Mesothelial cell of epicardium (in vitro differentiated cells): Measurements from ENCODE around the gene ATP5F1A. TPM values are rescaled to one million over a fixed set of nuclear protein-coding genes. Genes with fewer than 3 reads are reported as not detected.

Experiments used
- DNase-seq, 2 experiments: peaks; one replicate each; pipeline ENCODE4 v3.0.0; 2021; ENCODE audit warnings: low spot score in 2 of 2; ENCODE audit not compliant: unreplicated experiment in 2 of 2
- H3K27ac Mint-ChIP-seq: 2 replicates; pipeline ENCODE4 v1.8.0; 2021; ENCODE audit warnings: mixed read lengths
- H3K27me3 Mint-ChIP-seq: 2 replicates; pipeline ENCODE4 v1.8.0; 2021; ENCODE audit warnings: low read depth, mixed read lengths
- H3K36me3 Mint-ChIP-seq: 2 replicates; pipeline ENCODE4 v1.8.0; 2021; ENCODE audit warnings: mixed read lengths
- H3K4me1 Mint-ChIP-seq: 2 replicates; pipeline ENCODE4 v1.8.0; 2021; ENCODE audit warnings: mixed read lengths
- H3K4me3 Mint-ChIP-seq: 2 replicates; pipeline ENCODE4 v1.8.0; 2021; ENCODE audit warnings: mild to moderate bottlenecking, moderate library complexity, mixed read lengths
- H3K9me3 Mint-ChIP-seq: 2 replicates; pipeline ENCODE4 v1.8.0; 2021; ENCODE audit warnings: mixed read lengths
- CTCF ChIP-seq: fragments of 200-600 bp; sonication (generic); IDR thresholded peaks from one replicate; pipeline ENCODE4 v1.5.0; 2021; ENCODE audit warnings: antibody characterized with exemption; ENCODE audit not compliant: unreplicated experiment
- total RNA-seq: library from RNA; stranded (reverse); gene quantifications from 3 replicates; pipeline ENCODE4 v1.2.1, GENCODE V29; 2021

ATP5F1A gene
- total RNA-seq, 1 donor from 2014 or later: 322 TPM

- H3K27me3 Mint-ChIP-seq: no peaks in the 10 kb centered on the region
- H3K4me1 Mint-ChIP-seq: peaks cover 13% of the 10 kb centered on the region
- no peaks in the 10 kb centered on the region for H3K9me3 Mint-ChIP-seq
- TF ChIP-seq CTCF: no peak
- no peak overlapping the region for H3K4me3 Mint-ChIP-seq
- peaks cover 4% of the 10 kb centered on the region for H3K36me3 Mint-ChIP-seq
- H3K27ac Mint-ChIP-seq: no peak overlapping the region
- no peak for DNase-seq
These were observed 29.3 kb downstream of the ATP5F1A start for GRCh38 chr18:46068763-46069162.

GRCh38 chr18:46067438-46068007, 30.6 kb downstream of the ATP5F1A start:
- no peak for DNase-seq

GRCh38 chr18:46062781-46063180, 35.3 kb downstream of the ATP5F1A start:
- no peaks in the 10 kb centered on the region for H3K27me3 Mint-ChIP-seq
- no peaks in the 10 kb centered on the region for H3K9me3 Mint-ChIP-seq
- no peak for TF ChIP-seq CTCF
- peaks cover 4% of the 10 kb centered on the region for H3K36me3 Mint-ChIP-seq
- H3K4me3 Mint-ChIP-seq: no peak overlapping the region
- no peaks in the 10 kb centered on the region for H3K4me1 Mint-ChIP-seq
- H3K27ac Mint-ChIP-seq: no peak overlapping the region
- no peak for DNase-seq

More at GRCh38 chr18:46067438-46068007, 30.6 kb downstream of the ATP5F1A start:
- no peaks in the 10 kb centered on the region for H3K9me3 Mint-ChIP-seq
- H3K4me1 Mint-ChIP-seq: peaks cover 8% of the 10 kb centered on the region
- no peak overlapping the region for H3K4me3 Mint-ChIP-seq
- no peak overlapping the region for H3K27ac Mint-ChIP-seq
- H3K27me3 Mint-ChIP-seq: no peaks in the 10 kb centered on the region
- H3K36me3 Mint-ChIP-seq: peaks cover 4% of the 10 kb centered on the region
- TF ChIP-seq CTCF: no peak

- Mint-ChIP-seq H3K4me1 (no peaks in the 10 kb centered on the region), H3K27ac (no peak overlapping the region), H3K9me3 (no peaks in the 10 kb centered on the region), H3K27me3 (no peaks in the 10 kb centered on the region), H3K4me3 (no peak overlapping the region), H3K36me3 (peaks cover 3% of the 10 kb centered on the region)
- DNase-seq: no peak
- TF ChIP-seq CTCF: no peak
These were observed 36.3 kb downstream of the ATP5F1A start for GRCh38 chr18:46061796-46062195.

- peaks cover 2% of the 10 kb centered on the region for H3K36me3 Mint-ChIP-seq
- H3K4me1 Mint-ChIP-seq: no peaks in the 10 kb centered on the region
- TF ChIP-seq CTCF: no peak
- no peak overlapping the region for H3K27ac Mint-ChIP-seq
- no peaks in the 10 kb centered on the region for H3K9me3 Mint-ChIP-seq
- no peak overlapping the region for H3K4me3 Mint-ChIP-seq
- DNase-seq: no peak
- H3K27me3 Mint-ChIP-seq: no peaks in the 10 kb centered on the region
These were observed 36.7 kb downstream of the ATP5F1A start for GRCh38 chr18:46061387-46061786.

- Mint-ChIP-seq H3K4me1 (no peaks in the 10 kb centered on the region), H3K27ac (no peak overlapping the region), H3K9me3 (no peaks in the 10 kb centered on the region), H3K4me3 (no peak overlapping the region), H3K36me3 (no peaks in the 10 kb centered on the region), H3K27me3 (no peaks in the 10 kb centered on the region)
- no peak for TF ChIP-seq CTCF
- no peak for DNase-seq
These were observed 37.7 kb downstream of the ATP5F1A start for GRCh38 chr18:46060359-46060841.
